Mesodermal cell (in vitro differentiated cells): ENCODE measurements around the gene ARNT2.

ENCODE experiments used
- H3K27ac ChIP-seq: 2 replicates; pipeline ENCODE4 v1.7.0; 2013; ENCODE audit warnings: mild to moderate bottlenecking, low read depth, low read length, moderate library complexity; ENCODE audit not compliant: severe bottlenecking
- H3K36me3 ChIP-seq: 2 replicates; pipeline ENCODE4 v1.7.1; 2013; ENCODE audit warnings: mild to moderate bottlenecking, low read length, moderate library complexity; ENCODE audit not compliant: control insufficient read depth, insufficient read depth
- H3K4me1 ChIP-seq: one replicate; pipeline ENCODE4 v1.7.1; 2013; ENCODE audit warnings: mild to moderate bottlenecking, low read length; ENCODE audit not compliant: insufficient read depth, control insufficient read depth, poor library complexity, severe bottlenecking
- H3K4me3 ChIP-seq: 2 replicates; pipeline ENCODE4 v1.7.0; 2013; ENCODE audit warnings: low read length, control low read depth, mild to moderate bottlenecking; ENCODE audit not compliant: insufficient read depth, poor library complexity, severe bottlenecking; ENCODE audit errors: extremely low read depth
- H3K9me3 ChIP-seq: 2 replicates; pipeline ENCODE4 v1.7.1; 2013; ENCODE audit warnings: mild to moderate bottlenecking, low read length, moderate library complexity; ENCODE audit not compliant: control insufficient read depth
- WGBS, 2 experiments: methylation state at CpG; one replicate each; pipeline ENCODE4 v1.1.5; 2013; ENCODE audit warnings: missing lambda C conversion rate in 2 of 2; ENCODE audit not compliant: insufficient coverage in 2 of 2; 5-methylcytosine and 5-hydroxymethylcytosine counted together

ARNT2 gene

DNA sequence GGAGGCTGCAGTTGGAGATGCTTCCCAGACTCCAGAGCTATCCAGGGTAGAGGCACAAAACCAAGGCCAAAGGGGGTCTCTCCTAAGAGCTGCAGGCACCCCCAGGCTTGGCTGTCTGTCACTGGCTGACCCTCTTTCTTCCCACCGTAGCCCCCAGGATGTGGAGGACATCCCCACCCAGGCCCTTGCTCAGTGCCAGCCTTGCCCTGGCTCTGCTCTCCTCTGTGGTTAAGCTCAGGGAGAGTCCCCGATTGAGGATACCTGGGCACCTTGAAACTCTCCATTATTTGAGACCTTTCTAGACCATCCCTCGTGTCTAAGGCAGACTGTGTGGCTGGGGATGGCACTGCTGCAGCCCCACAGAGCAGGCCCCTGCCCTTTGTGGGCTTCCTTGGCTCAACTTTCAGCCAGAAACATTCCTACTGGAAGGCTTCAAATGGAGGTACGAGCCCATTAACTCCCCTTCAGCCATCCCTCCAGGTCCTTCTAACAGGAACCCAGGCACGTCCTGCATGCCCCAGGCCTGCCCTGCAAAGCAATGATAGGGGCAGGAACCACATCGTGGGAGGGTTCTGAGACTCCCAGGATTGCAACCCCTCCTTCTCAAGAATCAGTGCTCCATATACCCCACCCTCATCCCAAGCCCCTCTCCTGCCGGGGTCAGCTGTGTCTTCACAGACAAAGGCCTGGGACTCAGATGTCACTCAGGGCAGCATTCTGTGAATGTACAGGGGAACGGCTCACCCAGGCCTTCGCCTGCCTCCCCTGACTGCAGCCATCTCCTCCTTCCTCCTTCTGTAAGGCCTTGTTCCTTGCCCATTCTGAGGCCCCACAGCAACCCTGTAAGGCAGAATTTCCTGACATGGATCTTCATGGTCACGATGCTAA lies 188.0 kb downstream of the ARNT2 start:
- H3K36me3 ChIP-seq, result no peaks in the 10 kb centered on the region

DNA sequence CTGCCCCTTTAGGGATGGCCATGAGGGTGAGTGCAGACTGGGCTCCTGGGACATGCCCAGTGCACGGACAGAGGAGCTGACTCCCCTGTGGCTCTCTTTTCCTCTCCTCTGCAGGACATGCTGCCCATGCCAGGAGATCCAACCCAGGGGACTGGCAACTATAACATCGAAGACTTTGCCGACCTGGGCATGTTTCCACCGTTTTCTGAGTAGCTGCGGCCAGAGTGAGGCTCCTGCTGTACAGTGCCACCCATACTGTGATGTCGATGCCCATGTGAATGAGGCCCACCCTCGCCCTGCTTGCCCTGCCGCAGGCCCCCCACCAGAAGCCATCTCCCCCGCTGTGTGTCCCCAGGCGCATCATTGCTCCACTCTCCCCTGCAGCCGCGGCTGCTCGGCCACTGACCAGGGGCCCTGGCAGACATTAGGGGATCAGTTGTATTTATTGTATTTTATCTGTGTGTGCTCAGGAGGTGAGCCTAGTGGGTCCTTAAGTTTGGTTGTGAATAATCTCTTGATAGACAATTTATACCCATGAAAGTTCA lies 189.4 kb downstream of the ARNT2 start:
- Histone ChIP-seq H3K9me3 (no peaks in the 10 kb centered on the region), H3K4me1 (peaks cover 12% of the 10 kb centered on the region), H3K36me3 (no peaks in the 10 kb centered on the region), H3K27ac (no peak overlapping the region), H3K4me3 (no peak overlapping the region)
- 87 to 95% methylated on average over 6 to 13 of the region's 13 CpGs for WGBS, 2 experiments

More for the DNA sequence above, 188.0 kb downstream of the ARNT2 start:
- no peak overlapping the region for H3K27ac ChIP-seq
- H3K4me3 ChIP-seq, result no peak overlapping the region
- 91 to 93% methylated on average over 4 to 10 of the region's 10 CpGs for WGBS, 2 experiments
- peaks cover 23% of the 10 kb centered on the region for H3K4me1 ChIP-seq
- no peaks in the 10 kb centered on the region for H3K9me3 ChIP-seq

DNA sequence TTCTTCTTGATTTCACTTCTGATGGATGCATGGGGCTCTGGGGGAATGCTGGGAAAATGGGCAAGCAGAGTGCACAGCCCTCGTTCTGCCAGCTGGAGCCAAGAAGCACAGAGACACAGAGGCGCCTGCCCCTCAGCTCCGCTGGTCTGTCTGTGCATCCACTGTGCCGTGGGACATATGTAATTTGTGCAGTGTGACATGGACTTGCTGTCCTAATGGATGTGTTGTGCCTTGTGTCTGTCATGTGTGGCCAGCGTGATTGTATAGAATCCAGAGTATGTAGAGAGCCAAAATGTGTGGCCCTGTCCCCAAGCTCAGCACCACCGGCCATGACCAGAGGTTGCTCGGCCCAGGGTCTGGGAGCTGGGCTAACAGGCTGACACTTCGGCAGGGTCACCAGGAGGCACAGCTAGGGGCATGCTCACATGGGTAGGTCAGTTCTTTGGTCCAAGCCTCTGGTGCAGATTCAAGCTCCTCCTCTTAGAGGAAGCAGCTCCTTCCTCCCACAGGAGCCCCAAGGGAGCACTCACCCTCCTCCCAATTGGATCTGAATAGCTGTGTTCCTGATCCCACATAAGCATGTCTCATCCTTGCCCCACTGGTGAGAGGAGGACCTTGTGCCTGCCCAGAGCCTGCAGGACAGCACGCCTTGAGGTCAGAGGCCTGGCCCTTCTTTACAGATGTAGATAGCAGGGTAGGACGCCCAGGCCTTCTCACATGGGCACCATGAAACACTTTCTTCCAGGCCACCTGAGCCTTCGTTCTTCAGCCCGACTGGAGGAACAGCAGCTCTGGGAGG lies 190.1 kb downstream of the ARNT2 start:
- no peak overlapping the region for H3K4me3 ChIP-seq
- H3K9me3 ChIP-seq, result no peaks in the 10 kb centered on the region
- peaks cover 5% of the 10 kb centered on the region for H3K4me1 ChIP-seq
- no peak overlapping the region for H3K27ac ChIP-seq
- WGBS, 2 experiments, result 87% methylated on average over 12 of the region's 12 CpGs
- H3K36me3 ChIP-seq, result no peaks in the 10 kb centered on the region

DNA sequence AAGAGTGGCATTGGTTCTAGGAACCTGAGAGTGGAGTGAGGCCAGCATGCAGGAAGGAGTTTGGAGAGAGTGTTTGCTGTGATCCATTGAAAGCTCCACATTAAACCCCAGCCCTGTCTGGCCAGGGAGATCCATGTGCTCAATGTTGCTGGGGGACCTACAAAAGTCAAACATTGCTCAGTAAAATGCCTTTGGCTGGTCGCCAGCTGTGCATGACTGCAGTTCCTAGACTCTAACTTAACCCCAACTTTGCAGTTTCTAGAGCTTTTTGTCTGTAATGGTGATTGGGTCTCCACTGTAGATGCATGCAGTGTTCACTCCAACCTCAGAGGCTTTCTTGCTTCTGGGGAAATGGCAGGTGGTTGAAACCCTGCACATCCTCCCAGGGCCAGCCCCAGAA lies 191.2 kb downstream of the ARNT2 start:
- WGBS, 2 experiments, result 80% methylated on average over 1 of the region's 1 CpG; no CpG with 5 or more reads in 1 of the 2 experiments
- H3K27ac ChIP-seq, result no peak overlapping the region
- no peak overlapping the region for H3K4me3 ChIP-seq
- H3K4me1 ChIP-seq, result peaks cover 4% of the 10 kb centered on the region
- no peaks in the 10 kb centered on the region for H3K9me3 ChIP-seq
- no peaks in the 10 kb centered on the region for H3K36me3 ChIP-seq

DNA sequence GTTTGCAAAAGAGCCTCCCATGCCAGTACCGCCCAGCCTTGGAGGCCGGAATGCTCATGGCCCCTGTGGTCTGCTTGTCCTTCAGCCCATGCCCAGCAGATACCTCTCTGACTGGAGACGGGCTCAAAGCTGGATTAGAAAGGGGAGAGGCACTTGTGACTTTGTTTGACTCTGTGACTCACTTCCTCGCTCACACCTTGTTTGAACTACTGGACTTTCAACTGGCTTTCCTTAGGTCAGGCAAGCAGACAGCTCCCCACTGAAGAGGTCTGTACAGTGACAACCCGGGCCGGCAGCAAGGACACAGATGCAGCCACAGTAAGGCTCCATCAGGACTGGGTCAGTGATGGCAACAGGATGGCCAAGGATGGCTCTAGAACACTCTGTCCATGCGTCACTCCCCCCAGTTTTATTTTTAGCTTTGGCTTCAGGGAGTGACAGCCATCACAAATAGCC lies 192.4 kb downstream of the ARNT2 start:
- WGBS, 2 experiments, result 85 to 96% methylated on average over 6 to 7 of the region's 7 CpGs
- H3K36me3 ChIP-seq, result no peaks in the 10 kb centered on the region
- H3K4me3 ChIP-seq, result no peak overlapping the region
- no peak overlapping the region for H3K27ac ChIP-seq
- H3K9me3 ChIP-seq, result no peaks in the 10 kb centered on the region
- H3K4me1 ChIP-seq, result peaks cover 4% of the 10 kb centered on the region

DNA sequence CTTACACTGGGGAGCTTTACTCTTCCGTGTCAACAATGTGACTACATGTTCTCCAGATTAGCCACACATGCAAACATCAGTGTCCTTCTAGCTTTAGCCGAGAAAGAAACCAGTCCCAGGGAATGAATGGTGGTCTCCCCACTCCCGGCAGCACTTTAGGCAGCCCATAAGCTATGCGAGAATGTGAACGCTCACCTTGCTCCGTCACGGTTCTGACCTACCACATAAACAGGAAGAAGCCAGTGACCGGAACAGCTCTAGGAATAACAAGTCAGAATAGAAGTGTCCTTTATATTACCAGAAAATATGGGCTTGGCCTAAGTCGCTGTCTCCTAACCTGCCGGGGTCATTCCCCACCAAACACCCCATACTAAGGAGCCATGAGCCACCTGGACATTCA lies 192.9 kb downstream of the ARNT2 start:
- Histone ChIP-seq H3K9me3 (no peaks in the 10 kb centered on the region), H3K27ac (no peak overlapping the region), H3K4me3 (no peak overlapping the region), H3K4me1 (peaks cover 4% of the 10 kb centered on the region), H3K36me3 (no peaks in the 10 kb centered on the region)
- 92 to 98% methylated on average over 6 to 9 of the region's 10 CpGs for WGBS, 2 experiments

DNA sequence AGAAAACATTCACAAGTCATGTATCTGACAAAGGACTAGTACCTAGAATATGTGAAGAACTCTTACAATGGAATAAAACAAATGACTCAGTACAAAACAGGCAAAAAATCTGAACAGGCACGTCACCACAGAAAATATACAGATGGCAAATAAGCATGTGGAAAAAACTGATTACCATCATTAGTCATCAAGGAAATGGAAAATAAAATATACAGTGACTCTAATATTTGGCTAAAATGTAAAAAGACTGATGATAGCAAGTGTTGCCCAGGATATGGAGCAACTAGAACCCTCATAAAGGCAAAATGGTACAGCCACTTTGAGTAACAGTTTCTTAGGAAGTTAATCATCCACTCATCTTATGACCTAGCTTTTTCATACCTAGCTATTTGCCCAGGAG lies 195.2 kb downstream of the ARNT2 start:
- no peaks in the 10 kb centered on the region for H3K36me3 ChIP-seq
- peaks cover 4% of the 10 kb centered on the region for H3K4me1 ChIP-seq
- no CpG with 5 or more reads among the region's 1 CpG for WGBS, 2 experiments
- no peak overlapping the region for H3K27ac ChIP-seq
- H3K4me3 ChIP-seq, result no peak overlapping the region
- H3K9me3 ChIP-seq, result no peaks in the 10 kb centered on the region

DNA sequence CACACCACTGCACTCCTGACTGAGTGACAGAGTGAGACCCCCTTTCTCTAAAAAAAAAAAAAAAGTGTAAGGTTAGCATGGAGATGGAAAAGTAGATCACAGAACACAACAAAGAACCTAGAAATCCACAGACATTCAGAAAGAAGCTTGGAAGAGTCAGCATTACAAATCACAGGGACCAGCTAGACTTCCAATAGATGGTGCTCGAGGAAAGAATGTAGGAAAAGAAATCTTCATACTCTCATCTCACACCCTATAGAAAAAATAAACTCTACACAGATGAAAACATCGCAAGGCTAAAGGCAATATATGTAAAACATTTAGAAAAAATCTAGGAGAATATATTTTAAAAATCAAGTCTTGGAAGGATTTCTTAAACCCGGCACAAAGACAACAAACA lies 196.4 kb downstream of the ARNT2 start:
- Histone ChIP-seq H3K36me3 (no peaks in the 10 kb centered on the region), H3K27ac (no peak overlapping the region), H3K9me3 (no peaks in the 10 kb centered on the region), H3K4me3 (no peak overlapping the region), H3K4me1 (peaks cover 4% of the 10 kb centered on the region)
- no CpG with 5 or more reads among the region's 3 CpGs for WGBS, 2 experiments

DNA sequence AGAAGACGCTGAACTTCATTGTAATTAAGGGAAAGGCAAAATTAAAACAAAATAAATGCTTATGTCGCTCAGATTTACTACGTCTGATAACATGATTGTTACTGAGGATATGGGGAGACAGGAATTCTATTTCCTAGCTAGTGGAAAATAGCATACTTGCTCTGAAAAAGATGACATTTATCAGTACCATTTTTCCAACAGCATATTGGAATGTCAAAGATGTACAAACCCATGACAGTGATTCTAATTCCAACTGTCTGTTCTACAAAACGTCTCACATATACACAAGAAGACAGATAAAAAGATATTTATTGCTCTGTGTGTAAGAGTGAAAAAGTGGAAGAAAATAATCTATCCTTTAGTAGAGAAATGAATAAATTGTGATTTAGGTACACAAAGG lies 197.1 kb downstream of the ARNT2 start:
- H3K9me3 ChIP-seq, result no peaks in the 10 kb centered on the region
- no peaks in the 10 kb centered on the region for H3K36me3 ChIP-seq
- no peak overlapping the region for H3K27ac ChIP-seq
- 95 to 100% methylated on average over 1 to 2 of the region's 4 CpGs for WGBS, 2 experiments
- no peak overlapping the region for H3K4me3 ChIP-seq
- H3K4me1 ChIP-seq, result peaks cover 4% of the 10 kb centered on the region

DNA sequence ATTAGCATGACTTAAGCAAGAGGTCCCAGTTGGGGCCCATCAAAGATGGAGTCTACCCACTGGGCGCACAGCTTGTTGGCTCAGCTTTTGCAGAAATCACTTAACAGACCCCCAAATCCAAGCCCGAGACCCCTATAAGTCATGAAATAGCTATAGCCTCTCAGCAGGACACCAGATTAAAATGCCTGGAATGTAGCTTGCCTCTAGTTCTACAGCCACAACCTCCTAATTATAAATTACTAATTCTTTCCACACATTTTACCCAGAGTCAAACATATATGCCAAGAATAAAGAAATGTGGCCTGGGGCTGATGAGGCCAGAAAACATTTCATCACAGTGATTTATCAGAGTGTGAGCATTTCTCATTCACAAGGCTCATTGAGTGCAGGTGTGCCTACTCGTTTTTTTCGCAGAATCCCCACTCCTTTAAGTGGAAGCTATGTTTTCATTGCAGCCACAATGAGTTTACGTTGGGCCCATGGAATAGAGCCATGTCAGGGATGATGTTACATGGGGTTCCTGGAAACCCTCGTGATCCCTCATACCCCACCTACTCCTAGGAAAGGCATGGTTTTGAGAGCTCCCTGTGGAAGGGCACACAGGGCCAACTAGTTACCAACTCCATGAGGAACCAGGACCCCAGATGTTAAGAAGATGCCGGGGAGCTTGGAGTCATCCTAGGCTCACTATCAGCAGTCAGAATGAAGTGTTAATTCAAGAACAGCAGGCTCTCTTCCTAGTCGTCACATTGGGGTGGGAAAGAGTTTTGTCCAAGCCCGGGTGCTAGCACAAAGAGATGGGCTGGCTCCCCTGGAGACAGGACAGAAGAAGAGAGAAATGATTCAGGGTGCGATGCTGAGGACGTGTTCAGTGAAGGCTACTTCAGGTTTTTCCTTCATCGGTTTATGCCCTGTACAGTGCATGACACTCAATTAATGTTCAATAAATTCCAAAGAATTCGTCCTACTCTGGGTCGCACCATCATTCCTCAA lies 200.7 kb downstream of the ARNT2 start:
- no peak overlapping the region for H3K27ac ChIP-seq
- H3K4me3 ChIP-seq, result no peak overlapping the region
- H3K9me3 ChIP-seq, result no peaks in the 10 kb centered on the region
- H3K4me1 ChIP-seq, result no peaks in the 10 kb centered on the region
- 67 to 88% methylated on average over 10 to 11 of the region's 14 CpGs for whole genome bisulfite sequencing, 2 experiments
- no peaks in the 10 kb centered on the region for H3K36me3 ChIP-seq
